Testis (tissue), 2 donors: ENCODE results near the gene SHLD1.

Experiments used
- POLR2A ChIP-seq: fragments of 450-650 bp; IDR thresholded peaks from one replicate; pipeline ENCODE4 v1.6.1; 2017; ENCODE audit warnings: antibody characterized with exemption, mild to moderate bottlenecking, moderate library complexity
- TF ChIP-seq, protein P1 (sequence below), 3 experiments: fragments of 450-650 bp in 2 of 3; fragments of 200-600 bp in 1 of 3; sonication (generic) in 1 of 3; IDR thresholded peaks; one replicate each; pipeline ENCODE4 v1.5.1; 2016 to 2019; ENCODE audit warnings: antibody characterized with exemption in 3 of 3, mild to moderate bottlenecking in 2 of 3, moderate library complexity in 1 of 3

GRCh38 chr20:5718896-5719595 lies 31.2 kb upstream of the SHLD1 start:
- TF ChIP-seq, protein P1, sequence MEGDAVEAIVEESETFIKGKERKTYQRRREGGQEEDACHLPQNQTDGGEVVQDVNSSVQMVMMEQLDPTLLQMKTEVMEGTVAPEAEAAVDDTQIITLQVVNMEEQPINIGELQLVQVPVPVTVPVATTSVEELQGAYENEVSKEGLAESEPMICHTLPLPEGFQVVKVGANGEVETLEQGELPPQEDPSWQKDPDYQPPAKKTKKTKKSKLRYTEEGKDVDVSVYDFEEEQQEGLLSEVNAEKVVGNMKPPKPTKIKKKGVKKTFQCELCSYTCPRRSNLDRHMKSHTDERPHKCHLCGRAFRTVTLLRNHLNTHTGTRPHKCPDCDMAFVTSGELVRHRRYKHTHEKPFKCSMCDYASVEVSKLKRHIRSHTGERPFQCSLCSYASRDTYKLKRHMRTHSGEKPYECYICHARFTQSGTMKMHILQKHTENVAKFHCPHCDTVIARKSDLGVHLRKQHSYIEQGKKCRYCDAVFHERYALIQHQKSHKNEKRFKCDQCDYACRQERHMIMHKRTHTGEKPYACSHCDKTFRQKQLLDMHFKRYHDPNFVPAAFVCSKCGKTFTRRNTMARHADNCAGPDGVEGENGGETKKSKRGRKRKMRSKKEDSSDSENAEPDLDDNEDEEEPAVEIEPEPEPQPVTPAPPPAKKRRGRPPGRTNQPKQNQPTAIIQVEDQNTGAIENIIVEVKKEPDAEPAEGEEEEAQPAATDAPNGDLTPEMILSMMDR (IDR thresholded peaks at IDR 0.05): no peak
- no peak for TF ChIP-seq POLR2A
